ENCODE data around the gene LSP1. TPM values are rescaled to one million over a fixed set of nuclear protein-coding genes. Genes with fewer than 3 reads are reported as not detected.

Gene LSP1
- total and polyA plus RNA-seq, 2 experiments from 2014 or later: 2.8 TPM; not detected in 1

DNA sequence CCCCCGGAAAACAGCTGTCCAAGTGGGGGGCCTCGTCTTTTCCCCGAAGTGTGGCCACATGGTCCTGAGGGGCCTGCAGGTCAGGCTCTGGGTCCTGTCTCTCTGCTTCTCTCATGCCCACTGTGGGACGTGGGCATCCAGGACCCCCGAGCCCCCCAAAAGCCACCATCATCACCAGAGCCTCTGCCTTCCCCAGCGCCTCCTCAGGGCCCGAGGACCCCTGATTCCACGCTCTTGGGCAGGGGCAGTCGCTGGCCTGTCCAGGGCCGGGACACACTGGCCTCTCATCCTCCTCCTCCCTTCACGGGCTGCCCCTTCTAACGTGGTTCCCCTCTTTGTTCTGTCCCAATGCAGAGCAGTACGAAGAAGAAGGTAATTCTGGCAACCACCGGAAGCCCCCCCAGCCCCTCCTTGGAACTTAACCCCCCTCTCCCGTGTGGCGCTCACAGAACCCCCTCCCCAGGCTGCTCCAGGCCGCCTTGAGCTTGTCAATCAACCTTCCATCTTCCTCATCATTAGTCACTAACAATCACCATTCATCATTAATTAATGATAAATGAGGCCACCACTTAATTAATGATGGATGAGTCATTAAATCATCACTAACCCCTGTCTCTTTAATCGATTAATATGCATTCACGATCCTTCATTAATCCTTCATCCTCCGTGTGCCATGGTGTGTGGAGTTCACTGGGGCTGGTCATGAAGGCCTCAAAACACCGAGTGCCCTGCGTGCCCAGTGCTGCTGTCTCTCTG, 70.5 kb downstream of the LSP1 start:
- H3K27me3 ChIP-seq: no peaks in the 10 kb centered on the region
- H3K36me3 ChIP-seq: no peaks in the 10 kb centered on the region
- no peak overlapping the region for H3K4me3 ChIP-seq
- no peaks in the 10 kb centered on the region for H3K9me3 ChIP-seq (ENCODE audit: low read depth)
- H3K4me1 ChIP-seq (ENCODE audit: low read depth): peaks cover 8% of the 10 kb centered on the region
- H3K27ac ChIP-seq: no peak overlapping the region
- no peak for DNase-seq (ENCODE audit: low read depth in 1 of 2, low spot score in 1 of 2)
- TF ChIP-seq, protein P1, sequence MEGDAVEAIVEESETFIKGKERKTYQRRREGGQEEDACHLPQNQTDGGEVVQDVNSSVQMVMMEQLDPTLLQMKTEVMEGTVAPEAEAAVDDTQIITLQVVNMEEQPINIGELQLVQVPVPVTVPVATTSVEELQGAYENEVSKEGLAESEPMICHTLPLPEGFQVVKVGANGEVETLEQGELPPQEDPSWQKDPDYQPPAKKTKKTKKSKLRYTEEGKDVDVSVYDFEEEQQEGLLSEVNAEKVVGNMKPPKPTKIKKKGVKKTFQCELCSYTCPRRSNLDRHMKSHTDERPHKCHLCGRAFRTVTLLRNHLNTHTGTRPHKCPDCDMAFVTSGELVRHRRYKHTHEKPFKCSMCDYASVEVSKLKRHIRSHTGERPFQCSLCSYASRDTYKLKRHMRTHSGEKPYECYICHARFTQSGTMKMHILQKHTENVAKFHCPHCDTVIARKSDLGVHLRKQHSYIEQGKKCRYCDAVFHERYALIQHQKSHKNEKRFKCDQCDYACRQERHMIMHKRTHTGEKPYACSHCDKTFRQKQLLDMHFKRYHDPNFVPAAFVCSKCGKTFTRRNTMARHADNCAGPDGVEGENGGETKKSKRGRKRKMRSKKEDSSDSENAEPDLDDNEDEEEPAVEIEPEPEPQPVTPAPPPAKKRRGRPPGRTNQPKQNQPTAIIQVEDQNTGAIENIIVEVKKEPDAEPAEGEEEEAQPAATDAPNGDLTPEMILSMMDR (IDR thresholded peaks at IDR 0.05; ENCODE audit: low read depth, low read length): no peak

DNA sequence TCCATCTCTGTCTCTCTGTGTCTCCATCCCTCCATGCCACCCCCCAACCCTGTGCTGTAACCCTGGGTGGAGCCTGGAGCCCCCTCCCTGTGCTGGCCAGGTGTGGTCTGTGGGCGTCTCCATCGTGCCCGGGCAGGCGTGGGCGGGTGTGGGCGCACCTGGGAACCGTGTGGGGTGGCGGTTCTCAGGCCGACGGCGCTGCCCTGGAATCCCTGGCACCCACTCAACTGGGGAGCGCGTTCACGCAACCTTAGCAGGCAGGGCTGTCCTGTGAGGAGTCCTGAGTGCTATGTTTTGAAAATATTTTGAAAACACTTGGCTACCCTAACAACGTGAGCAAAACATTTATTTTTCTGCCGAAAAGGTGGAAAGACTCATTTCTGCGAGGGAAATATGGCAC, 71.3 kb downstream of the LSP1 start:
- Histone ChIP-seq H3K9me3 (ENCODE audit: low read depth) (no peaks in the 10 kb centered on the region), H3K4me3 (no peak overlapping the region), H3K27me3 (no peaks in the 10 kb centered on the region), H3K4me1 (ENCODE audit: low read depth) (peaks cover 8% of the 10 kb centered on the region), H3K36me3 (no peaks in the 10 kb centered on the region), H3K27ac (no peak overlapping the region)
- DNase-seq (ENCODE audit: low read depth in 1 of 2, low spot score in 1 of 2): no peak
- TF ChIP-seq, protein P1 (IDR thresholded peaks at IDR 0.05; ENCODE audit: low read depth, low read length): no peak

DNA sequence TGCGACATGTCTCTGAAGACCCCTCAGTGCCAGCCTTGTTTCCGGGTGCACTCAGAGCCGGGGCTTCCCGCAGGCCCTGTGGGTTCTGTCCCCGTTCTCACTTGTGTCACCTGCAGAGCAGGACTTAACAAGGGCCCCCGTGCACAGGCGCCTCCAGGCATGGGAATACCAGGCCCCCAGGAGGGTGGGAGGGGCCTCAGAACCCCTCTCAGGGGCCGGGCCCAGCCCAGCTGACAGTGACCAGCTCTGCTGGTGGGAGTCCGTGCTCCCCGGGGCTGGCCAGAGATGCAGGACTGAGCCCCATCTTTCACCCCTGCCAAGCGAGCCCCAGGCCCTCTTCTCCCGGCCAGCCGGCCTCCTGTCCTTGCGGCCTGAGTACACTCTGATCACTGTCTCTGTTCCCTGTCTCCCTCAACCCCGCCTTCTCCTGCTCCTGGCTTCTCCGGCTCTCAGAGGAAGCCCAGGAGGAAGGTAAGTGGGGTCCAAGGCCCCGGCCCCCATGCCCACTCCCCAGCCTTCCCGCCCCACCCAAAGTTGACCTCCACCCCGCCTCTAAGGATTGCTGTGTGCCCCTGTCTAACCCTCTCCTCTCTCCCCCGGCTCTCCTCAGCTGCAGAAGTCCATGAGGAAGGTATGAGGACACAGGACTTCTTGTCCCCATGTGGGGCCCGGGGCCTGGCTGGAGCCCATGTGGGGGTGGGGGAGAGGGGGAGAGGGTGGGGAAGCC, 71.9 kb downstream of the LSP1 start:
- TF ChIP-seq, protein P1 (IDR thresholded peaks at IDR 0.05; ENCODE audit: low read depth, low read length): no peak
- DNase-seq (ENCODE audit: low read depth in 1 of 2, low spot score in 1 of 2): no peak
- H3K4me1 ChIP-seq (ENCODE audit: low read depth): peaks cover 8% of the 10 kb centered on the region
- no peaks in the 10 kb centered on the region for H3K36me3 ChIP-seq
- no peak overlapping the region for H3K4me3 ChIP-seq
- H3K9me3 ChIP-seq (ENCODE audit: low read depth): no peaks in the 10 kb centered on the region
- no peak overlapping the region for H3K27ac ChIP-seq
- H3K27me3 ChIP-seq: no peaks in the 10 kb centered on the region

DNA sequence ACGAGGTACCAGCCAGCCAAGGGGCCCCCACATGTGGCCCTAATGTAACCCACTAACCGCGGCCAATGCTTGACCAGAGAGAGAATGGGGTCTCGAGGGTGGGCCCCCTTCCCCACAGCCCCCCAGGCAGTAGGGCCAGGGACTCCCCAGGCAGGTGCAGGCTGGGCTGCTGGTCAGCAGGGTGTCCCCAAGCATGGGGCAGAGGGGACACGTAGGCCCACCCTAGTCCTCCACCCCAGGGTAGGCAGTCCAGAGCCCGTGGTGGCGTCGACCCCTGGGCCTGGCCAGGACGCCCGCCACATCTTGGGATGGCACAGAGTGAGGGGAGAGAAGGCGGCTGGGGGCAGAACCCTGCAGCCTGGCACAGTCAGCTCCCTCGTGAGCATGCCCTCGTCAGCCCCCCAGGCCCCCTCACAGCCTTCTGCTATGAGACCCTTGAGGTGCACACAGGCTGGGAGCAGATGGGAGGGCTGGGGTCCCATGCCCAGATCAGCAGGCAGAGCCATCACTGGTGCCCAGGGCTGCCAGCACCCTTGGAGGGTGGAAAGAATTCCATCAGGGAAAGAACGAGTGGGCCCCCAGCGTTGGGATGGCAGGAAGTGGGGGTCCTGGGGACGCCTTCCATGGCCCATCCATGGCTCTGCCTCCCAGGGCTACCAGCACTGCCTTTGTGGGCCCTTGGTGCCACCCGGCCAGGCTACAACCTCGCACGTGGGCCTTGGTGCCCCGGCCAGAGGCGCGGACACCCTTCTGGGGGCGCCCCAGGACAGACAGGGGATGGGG, 72.7 kb downstream of the LSP1 start:
- Histone ChIP-seq H3K4me3 (no peak overlapping the region), H3K27me3 (no peaks in the 10 kb centered on the region), H3K27ac (no peak overlapping the region), H3K4me1 (ENCODE audit: low read depth) (peaks cover 13% of the 10 kb centered on the region), H3K9me3 (ENCODE audit: low read depth) (no peaks in the 10 kb centered on the region), H3K36me3 (no peaks in the 10 kb centered on the region)
- DNase-seq (ENCODE audit: low read depth in 1 of 2, low spot score in 1 of 2): no peak
- TF ChIP-seq, protein P1 (IDR thresholded peaks at IDR 0.05; ENCODE audit: low read depth, low read length): no peak

DNA sequence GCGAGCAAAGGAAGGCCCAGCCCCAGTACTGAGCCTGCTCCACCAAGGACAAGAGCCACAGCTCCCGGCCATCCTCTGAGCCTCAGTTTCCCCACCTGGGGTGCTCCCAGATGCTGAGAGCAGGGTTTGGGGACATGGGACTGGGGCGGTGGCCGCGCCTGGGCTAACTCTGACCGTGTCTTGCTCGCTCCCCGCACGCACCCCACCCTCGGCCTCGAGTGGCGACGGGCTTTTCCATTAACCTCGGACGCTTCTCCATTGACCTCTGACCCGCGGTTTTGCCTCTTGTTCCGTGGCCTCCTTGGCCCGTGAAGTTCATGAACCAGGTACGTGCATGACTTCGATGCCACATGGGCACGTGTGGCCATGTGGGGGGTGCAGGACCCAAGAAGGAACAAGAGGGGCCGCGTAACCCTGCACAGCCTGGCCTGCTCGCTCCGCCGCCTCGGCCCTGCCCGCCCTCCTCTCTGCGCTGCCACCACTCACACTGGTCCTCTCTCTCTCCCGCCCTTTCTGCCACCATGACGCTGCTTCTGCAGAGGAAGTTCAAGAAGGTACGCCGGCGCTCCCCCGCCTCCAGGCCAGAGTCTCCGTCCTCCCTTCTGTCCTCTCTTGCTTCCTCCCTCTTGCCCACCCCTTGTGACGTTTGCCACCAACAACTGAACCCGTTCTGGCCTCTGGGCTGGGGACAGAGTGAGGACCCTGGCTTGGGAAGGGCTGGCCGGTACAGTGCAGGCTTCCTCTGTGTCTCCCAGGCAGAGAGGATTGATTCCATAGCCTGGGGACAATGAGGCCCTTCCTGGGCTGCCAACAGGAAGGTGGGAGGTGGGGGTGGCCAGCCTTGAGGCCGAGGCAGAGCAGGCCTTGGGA, 73.5 kb downstream of the LSP1 start:
- Histone ChIP-seq H3K9me3 (ENCODE audit: low read depth) (no peaks in the 10 kb centered on the region), H3K27ac (no peak overlapping the region), H3K4me3 (no peak overlapping the region), H3K4me1 (ENCODE audit: low read depth) (peaks cover 17% of the 10 kb centered on the region), H3K36me3 (no peaks in the 10 kb centered on the region), H3K27me3 (no peaks in the 10 kb centered on the region)
- DNase-seq (ENCODE audit: low read depth in 1 of 2, low spot score in 1 of 2): no peak
- TF ChIP-seq, protein P1 (IDR thresholded peaks at IDR 0.05; ENCODE audit: low read depth, low read length): no peak
